Superior temporal gyrus (tissue), 1 donor: ENCODE results near the gene RHOBTB3.
"Not testable (repeated sequence)": the region's sequence is repeated elsewhere in the genome, so short reads cannot be mapped to it uniquely, and the experiment has no call there.

Source experiments
- DNase-seq: peaks from one replicate; pipeline ENCODE4 v3.0.0-alpha.2; 2016; ENCODE audit errors: extremely low spot score

RHOBTB3 gene

DNA sequence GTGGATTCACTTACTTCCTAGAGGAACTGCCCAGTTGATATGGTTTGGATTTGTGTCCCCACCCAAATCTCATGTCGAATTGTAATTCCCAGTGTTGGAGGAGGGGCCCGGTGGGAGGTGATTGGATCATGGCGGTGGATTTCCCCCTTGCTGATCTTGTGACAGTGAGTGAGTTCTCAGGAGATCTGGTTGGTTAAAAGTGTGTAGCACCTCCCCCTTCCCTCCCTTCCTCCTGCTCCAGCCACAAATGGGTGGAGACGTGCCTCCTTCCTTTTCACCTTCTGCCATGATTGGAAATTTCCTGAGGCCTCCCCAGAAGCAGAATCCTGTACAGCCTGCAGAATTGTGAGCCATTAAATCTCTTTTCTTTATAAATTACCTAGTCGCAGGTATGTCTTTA, 17.9 kb upstream of the RHOBTB3 start:
- DNase-seq = not testable (repeated sequence)

DNA sequence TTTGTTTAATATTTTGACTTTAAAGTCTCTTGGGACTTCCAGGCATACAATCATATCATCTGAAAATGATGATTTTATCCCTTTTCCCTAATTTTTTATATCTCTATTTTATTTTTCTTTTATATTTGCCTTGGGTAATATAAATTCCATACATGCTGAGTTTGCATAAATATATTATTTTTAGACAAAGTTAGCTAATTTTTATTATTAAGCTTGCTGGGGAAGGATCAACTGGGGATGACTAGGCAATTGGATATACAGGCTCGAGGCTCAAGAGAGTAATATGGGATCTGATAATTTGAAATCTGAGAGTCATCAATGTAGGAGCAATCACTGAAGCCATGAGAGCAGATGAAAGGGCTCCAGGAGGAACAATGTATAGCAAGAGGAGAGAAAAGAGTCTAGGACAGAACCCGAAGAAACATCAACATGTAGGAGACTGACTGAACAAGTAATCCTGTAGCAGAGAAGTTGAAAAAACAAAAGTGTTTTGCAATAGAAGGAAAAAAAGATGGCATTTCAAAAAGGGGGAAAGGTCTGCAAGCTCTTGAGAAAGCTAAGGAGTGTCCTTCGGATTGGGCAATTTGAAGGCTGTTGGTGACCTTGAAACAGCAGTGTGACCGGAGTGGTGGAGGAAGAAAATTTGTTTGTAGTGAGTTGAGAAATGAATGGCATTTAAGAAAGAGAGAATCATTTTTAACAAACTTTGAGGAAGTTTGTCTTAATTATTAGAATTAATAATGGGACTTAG, 17.0 kb upstream of the RHOBTB3 start:
- DNase-seq = no peak

DNA sequence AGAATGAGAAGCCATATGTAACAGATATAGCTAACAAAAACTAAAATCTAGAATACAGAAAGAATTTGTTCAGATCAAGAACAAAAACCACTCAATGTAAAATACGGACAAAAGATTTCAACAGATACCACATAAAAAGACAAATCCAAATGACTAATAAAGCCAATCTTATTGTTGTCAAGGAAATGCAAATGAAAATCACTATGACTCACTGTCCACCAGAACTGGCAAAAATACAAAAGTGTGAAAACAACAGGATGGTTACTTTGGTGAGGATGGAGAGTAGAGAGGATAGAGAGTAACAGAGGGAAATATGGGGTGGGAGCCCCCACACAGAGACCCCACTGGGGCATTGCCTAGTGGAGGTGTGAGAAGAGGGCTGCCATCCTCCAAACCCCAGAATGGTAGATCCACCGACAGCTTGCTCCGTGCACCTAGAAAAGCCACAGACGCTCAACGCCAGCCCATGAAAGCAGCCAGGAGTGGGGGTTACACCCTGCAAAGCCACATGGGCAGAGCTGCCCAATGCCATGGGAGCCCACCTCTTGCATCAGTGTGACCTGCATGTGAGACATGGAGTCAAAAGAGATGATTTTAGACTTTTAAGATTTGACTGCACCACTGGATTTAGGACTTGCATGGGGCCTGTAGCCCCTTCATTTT, 15.2 kb upstream of the RHOBTB3 start:
- no peak for DNase-seq

DNA sequence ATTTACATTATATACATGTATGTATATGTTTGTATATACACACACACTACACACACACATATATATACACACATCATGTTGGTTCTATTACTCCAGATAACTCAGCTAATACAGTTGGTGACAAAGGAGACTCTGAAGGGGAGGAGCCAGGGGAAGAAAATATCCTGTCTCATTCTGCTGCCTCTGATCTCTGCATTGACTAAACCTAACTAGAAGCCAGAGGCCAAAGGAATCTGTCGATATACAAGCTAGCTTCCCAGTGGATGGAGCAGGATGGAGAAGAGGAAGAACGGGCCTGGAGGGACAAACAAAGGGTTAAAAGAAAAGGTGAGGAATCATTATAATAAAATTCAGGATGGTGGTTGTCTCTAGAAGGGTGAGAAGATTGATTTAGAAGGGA, 13.7 kb upstream of the RHOBTB3 start:
- no peak for DNase-seq

DNA sequence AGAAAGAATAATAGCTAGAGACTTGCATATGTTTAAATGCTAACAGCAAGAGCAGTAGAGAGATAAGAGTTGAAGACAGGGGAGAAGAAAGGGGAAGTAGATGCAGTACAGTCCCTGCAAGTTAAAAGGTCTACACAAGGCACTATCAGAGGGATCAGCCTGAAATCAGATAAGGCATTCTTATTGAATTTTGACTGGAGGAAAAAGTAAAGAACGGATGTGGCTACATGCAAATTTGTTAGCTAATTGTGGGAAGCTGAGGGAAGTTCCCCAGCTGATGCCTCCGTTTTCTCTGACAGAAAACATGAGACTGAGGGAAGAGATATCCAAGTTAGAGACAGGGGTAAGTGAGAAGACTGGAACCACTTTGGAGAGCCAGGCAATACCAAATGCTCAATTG, 12.9 kb upstream of the RHOBTB3 start:
- DNase-seq = no peak

DNA sequence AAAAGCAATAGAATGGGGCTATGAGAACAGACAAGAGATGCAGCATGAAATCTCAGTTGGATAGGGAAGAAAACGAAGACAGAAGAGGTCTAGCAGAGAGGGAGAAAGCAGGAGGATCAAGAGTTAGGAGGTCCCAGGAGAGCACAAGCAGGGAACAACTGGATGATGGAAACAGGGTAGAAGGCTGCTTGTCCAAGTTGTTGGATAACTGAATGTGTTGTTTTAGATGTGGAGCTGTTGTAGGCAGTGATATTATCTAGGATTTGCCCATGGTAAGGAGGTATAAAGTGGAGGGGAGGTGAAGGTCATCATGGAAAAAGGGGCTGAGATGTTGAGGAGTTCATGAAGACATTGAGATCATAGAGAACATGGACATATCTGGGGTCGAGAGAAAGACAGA, 12.4 kb upstream of the RHOBTB3 start:
- DNase-seq = no peak

DNA sequence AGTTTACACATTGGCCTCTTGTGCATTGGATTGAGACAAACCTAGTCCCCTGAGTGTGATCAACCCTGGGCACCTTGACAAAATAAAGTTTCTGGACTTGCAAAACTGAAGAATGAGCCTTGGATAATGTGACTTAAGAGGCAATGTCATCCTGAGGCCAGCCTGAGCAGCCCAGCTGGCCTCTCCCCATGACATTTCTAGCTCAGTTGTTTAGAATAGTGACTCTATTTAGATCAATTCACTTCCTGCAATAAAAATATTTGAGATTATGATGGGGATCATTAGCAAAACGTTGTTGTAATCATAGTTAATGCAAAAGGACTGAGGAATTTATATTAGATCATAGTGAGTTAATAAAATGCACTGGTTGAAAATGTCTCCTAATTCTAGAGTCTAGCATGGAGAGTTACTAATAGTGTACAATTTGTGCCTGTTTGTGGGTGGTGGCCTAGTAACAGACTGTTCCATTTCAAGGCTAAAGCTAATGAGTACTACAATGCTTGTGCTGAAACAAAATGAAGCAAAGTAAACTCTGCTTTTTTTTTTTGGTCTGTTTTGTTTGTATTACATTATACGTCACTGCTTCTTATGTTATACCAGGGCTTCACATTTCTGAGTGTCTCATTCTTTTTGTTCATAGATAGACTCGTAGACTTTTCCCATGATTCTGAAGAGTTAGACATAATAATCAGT, 10.9 kb upstream of the RHOBTB3 start:
- peak; percentile 42 for DNase-seq

DNA sequence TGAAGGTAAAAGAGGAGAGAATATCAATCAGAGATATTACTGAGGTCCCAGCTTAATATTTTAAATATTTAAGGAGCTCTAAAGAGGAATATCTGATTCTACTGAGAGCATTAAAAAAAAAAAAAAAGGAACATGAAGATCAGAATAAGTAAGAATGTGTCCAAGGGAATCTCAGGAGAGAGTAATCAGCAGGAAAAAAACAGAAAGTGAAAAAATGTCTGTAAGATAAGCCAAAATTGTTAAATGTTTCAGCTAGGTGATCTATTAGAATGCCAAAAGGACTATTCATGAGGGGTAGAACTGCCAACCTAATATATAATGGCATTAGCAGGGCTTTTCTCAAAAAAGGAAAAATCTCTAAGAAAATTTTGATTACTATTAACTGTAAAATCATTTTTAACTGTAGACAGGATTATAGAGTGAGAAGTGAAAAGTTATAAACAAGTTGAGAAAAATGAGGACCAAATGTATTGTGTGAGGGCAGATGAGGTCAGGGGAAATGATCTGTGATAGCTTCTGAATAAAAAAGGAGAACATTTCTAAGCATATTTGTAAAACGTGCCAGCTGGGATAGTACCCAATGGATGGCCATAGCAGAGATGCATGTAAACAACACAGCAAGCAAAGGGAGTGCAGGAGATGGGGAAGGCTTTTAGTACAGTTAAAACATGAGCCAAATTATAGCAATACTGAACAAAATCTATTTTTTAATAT, 9.4 kb upstream of the RHOBTB3 start:
- DNase-seq = no peak

DNA sequence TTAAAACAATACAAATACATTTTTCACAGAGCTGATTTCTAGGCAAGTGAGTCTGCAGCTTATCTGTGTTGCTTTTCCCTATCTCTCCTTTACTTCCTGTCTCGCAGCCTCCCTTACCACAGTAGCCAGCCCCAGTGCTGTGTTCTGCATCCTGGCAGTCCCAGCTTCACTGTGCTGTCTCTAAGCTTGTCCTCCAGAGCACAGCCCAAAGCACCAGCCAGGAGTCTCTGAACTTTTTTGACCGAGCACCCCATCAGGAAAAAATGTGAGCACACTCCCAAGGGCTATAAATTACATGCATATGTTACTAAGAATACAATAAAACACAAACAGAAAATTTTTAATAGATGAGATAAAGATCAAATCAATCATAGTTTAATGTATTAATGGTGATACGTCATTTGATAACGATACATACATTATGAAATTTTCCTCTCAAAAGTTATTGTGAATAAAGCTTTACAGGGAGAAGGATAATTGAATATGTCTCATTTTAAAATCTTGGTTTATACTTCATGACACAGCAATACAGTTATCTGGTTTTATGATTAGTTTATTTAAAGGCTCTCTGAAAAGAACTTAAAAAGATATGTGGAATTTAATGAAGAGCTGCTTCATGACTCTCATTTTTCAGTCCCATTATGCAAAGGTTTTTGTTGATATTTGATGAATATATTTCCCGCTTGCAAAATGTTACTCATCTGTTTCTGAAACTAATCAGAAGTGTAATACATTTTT, 7.3 kb upstream of the RHOBTB3 start:
- DNase-seq = no peak

DNA sequence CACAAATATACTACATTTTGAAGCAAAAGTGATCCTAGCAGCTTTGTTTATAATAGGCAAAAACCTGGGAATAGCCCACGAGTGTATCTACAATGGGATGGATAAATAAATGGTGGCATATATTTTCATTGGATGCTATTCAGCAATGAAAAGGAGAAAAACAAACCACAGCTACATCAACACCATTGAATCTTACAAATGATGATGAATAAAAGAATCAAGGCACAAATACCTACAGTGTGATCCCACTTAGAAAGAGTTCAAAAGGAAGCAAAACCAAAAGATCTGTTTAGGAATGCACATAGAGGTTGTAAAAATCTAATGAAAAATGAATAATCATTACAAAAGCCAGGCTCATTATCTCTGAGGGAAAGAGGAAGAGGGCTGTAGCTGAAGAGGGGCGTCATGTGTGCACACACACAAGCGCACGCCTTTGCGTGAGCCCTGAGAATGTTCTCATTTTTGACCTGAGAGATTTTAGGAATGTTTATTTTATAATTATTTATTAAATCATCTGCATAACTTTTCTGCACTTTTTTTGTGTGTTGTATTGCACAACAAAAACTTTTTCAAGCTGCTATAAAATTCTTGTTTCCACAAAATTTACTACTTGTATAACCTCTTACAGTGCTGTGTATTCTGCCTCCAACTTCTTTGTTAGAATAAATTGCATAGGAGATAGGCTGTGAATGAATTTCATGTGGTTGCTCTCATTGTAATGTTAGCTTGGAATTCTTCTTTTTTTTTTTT, 5.9 kb upstream of the RHOBTB3 start:
- DNase-seq = no peak

DNA sequence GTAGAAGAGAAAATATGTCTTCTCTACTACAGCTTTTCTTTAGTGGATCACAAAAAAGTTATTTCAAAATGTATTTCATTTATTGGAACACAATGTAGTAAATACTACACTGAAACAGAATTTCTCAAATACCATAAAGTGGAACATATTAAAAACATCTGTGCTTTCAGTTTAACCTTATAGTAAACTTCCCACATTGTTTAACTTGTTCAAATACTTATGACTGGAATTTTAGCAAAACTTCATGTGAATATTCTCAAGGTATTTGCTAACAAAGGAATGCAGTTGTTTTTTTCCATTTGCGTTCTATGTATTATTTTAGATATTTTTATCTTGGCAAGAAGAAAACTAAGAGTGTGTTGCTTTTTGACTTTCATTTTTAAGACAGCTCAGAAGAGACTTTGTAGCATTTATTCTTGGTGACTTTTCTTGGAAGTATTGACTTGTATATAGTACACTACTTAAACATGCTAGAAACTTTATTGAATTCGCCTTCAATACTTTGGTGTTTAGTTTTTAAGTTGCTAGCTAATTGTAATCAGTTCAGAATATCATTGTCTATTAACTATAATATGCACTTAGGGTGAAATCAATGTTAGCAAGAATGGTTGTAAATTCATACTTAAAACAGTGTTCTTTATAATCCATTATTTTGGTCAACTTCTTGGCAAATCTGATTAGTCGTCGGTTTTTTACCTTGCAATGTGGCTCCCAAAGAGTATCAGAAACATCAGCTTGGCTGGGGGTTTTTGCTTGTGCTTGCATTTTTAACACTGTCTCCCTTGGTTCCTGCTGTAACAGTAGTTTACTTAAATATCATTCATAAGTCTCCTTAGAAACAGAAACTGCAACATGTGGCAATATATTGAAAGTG, 5.0 kb upstream of the RHOBTB3 start:
- no peak for DNase-seq

DNA sequence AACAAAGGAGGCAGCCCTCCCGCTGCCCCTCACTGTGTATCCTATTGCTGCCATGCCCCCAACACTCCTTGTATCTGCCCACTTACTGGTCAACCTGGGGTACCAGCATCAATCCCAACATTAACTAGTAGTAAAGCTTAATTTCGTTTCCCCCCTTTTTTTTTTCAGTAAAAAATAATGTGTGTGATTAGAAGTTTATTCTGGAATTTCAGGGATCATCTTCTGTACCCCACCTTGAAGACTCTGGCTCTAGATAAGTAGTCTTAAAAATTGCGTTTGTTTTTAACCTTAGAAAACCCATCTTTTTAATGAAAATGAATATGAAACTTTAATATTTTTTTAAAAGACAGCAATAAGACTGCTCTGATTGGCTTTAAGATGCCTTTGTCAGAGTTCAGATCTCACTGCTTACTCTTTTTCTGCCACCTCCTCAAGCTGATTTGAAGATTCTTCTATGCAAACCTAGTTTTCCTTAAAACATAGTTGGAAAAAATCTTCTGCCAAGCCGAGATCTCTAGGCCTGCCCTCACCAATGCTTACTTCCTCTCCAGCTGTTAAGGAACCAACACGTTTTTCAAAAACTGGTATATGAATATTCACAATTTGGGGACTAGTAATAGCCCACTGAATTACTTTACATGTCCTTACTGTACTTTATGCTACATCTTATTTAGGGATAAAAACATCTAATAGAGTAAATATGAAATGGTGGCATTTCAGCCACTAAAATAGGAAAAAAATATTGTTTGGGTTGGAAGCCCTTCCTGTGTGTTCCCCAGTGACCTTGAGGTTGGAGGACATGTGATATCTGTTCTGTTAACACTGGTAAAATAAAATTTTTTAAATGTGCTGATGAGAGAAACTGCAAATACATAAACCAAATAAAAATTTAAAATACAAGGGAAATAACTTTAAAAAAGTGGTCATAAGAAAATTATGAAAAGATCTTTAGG, 4.0 kb upstream of the RHOBTB3 start:
- DNase-seq = no peak

DNA sequence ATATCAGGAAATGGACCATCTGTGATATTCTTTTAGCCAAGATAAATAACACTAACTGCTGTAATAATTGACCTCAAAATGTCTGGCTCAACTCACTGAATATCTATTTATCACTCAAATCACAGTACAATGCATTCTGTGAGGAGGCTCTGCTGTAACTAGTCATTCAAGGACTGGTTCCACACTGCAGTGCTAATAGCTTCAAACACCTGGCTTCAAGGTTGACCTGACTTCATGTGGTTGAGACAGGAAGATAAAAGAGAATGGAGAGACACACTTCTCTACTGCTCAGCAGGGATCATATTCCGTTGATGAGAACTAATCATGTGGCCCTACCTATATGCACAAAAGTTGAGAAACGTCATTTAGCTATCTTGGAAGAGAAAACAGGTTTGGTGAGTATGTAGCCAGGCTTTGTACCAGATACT, 3.4 kb upstream of the RHOBTB3 start:
- DNase-seq = no peak

DNA sequence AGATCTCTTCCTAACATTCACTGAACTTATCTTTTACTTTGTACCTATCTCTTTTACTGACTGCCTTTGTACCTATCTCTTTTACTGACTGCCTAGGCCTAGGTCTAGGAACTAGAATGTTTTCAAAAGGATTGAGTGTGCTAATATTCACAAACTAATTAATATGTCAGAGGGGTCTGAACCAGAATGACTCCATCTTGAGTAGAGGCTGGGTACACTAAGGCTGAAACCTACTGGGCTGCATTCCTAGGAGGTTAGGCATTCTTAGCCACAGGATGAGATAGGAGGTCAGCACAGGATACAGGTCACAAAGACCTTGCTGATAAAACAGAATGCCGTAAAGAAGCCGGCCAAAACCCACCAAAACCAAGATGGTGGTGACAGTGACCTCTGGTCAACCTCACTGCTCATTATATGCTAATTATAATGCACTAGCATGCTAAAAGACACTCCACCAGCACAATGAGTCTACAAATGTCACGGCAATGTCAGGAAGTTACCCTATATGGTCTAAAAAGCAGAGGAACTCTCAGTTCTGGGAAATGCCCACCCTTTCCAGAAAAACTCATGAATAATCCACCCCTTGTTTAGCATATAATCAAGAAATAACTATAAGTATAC, 2.5 kb upstream of the RHOBTB3 start:
- no peak for DNase-seq

DNA sequence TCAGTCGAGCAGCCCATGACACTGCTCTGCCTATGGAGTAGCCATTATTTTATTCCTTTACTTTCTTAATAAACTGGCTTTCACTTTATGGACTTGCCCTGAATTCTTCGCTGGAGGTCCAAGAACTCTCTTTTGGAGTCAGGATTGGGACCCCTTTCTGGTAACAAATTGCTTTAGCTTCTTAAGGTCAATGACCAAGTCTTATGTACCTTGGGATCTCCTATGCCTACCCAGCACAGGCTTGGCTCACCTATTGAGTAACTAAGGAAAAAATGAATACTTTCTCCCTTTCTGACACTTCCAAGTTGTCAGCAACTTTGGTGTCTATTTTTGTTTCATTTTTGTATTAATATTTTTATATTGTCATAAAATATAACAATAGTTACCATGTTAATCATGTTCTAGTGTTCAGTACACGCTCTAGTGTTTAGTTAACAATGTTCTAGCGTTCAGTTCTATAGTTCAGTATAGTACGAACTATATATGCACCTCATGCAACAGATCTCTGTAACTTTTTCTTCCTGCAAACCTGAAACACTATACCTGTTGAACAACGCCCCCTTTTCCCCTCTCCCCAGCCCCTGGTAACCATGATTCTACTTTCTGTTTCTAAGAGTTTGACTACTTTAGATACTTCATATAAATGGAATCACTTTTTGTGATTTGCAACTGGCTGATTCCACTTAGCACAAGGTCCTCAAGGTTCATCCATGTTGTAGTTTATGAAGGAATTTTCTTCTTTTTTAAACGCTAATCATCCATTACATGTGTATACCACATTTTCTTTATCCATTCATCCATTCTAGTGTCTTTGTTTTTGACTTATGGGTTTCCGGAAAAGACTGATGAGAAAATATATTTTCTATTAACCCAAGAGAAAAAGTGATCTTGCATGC, 1.8 kb upstream of the RHOBTB3 start:
- DNase-seq = peak; percentile 46

DNA sequence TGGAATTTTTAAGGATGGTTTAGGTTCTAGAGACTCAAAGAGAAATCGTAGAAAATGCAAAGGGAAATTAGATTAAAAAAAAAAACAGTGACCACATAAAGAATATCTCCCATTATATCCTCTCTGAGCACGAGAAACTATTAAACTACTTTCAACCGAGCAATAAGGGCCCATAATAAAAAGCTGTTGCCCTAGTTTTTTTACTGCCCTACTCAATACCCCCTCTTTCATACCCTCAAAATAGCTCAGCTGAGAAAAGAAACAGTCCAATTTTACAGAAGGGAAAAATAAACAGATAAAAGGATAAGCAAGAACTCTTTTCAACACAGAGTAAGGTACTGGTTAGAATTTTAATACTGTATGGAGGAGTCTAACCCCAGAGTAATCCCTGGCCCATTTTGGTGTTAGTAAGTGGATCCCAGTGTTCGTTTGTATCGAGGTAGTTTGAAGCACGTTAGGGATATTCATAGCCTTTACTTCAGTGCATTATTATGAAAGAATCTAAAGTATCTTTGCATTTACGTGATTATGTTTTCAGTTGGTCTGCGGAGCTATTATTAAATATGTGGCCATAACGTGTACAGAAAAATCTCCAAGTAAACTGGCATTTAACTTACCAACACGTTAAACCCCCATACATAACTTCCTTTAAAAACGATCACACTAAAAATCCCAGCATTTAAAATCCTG, 980 bp upstream of the RHOBTB3 start:
- DNase-seq = no peak
